Measurements from ENCODE around the gene GRID2.

DNA sequence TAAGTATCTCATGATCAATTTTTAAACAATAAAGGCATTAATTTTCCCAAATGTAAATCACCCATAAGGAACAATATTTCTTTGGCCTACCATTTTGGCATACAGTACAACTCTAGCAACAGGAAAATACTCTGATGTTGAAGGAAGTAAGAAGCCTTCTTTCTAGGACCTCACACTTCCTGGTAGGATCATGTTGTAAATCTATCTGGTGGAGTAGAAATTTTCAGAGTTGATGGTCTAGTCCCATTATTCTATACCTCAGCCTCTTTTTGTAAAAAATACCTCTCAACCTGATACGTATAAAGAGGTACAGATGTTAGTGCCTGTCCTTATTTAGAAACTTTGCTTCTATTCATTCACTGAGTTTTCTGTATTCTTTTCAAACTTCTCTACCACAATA lies 40.2 kb upstream of the GRID2 start:
- no peak for TF ChIP-seq POLR2A (IDR thresholded peaks at IDR 0.05)
- no peak for TF ChIP-seq CTCF (IDR thresholded peaks at IDR 0.05)
